Mesenchymal stem cell (in vitro differentiated cells and primary cell): ENCODE results near the gene BRSK2.

Experiments
- DNase-seq: peaks from one replicate; pipeline ENCODE4 v3.0.0-alpha.2; 2013
- H2AFZ ChIP-seq: one replicate; pipeline ENCODE4 v1.6.1; 2013; ENCODE audit warnings: low read depth, mild to moderate bottlenecking, control low read depth, inconsistent platforms, low read length, moderate library complexity
- H2AK5ac ChIP-seq: 2 replicates; pipeline ENCODE4 v1.6.1; 2013; ENCODE audit warnings: low read length, moderate library complexity, mild to moderate bottlenecking, inconsistent platforms; ENCODE audit not compliant: severe bottlenecking
- H2BK120ac ChIP-seq: one replicate; pipeline ENCODE4 v1.6.1; 2013; ENCODE audit warnings: low read depth, mild to moderate bottlenecking, inconsistent platforms, low read length, moderate library complexity
- H2BK12ac ChIP-seq, 2 experiments: one replicate each; pipeline ENCODE4 v1.6.1; 2013; ENCODE audit warnings: inconsistent platforms in 2 of 2, low read length in 2 of 2, mild to moderate bottlenecking in 2 of 2, moderate library complexity in 2 of 2, control low read depth in 1 of 2
- H2BK15ac ChIP-seq: one replicate; pipeline ENCODE4 v1.6.1; 2013; ENCODE audit warnings: mild to moderate bottlenecking, low read depth, inconsistent platforms; ENCODE audit not compliant: poor library complexity, severe bottlenecking
- H2BK5ac ChIP-seq: 2 replicates; pipeline ENCODE4 v1.6.1; 2013; ENCODE audit warnings: low read depth, mild to moderate bottlenecking, low read length, control low read depth, inconsistent platforms; ENCODE audit not compliant: poor library complexity, severe bottlenecking
- H3K14ac ChIP-seq, 2 experiments: one replicate each; pipeline ENCODE4 v1.6.1; 2013; ENCODE audit warnings: inconsistent platforms in 2 of 2, low read length in 2 of 2, control low read depth in 1 of 2, mild to moderate bottlenecking in 1 of 2, moderate library complexity in 1 of 2
- H3K18ac ChIP-seq, 2 experiments: one replicate each; pipeline ENCODE4 v1.6.1; 2013; ENCODE audit warnings: inconsistent platforms in 2 of 2, low read length in 2 of 2, control low read depth in 1 of 2, low read depth in 1 of 2, mild to moderate bottlenecking in 1 of 2
- H3K23ac ChIP-seq, 2 experiments: one replicate each; pipeline ENCODE4 v1.6.1; 2013; ENCODE audit warnings: inconsistent platforms in 2 of 2, low read length in 2 of 2, mild to moderate bottlenecking in 2 of 2, moderate library complexity in 2 of 2, control low read depth in 1 of 2
- H3K27ac ChIP-seq: 2 replicates; pipeline ENCODE4 v1.5.1; 2013; ENCODE audit warnings: mild to moderate bottlenecking, moderate library complexity, low read length, control low read depth, inconsistent platforms; ENCODE audit not compliant: poor library complexity, severe bottlenecking
- H3K27me3 ChIP-seq, 2 experiments: 2 replicates each; pipeline versions ENCODE4 v1.6.1 to v1.7.0; 2013; ENCODE audit warnings: low read length in 2 of 2, mild to moderate bottlenecking in 2 of 2, moderate library complexity in 2 of 2, control low read depth in 1 of 2, inconsistent platforms in 1 of 2; ENCODE audit not compliant: control insufficient read depth in 1 of 2, insufficient read depth in 1 of 2
- H3K36me3 ChIP-seq, 2 experiments: 2 replicates each; pipeline versions ENCODE4 v1.6.1 to v1.7.0; 2013; ENCODE audit warnings: low read length in 2 of 2, control low read depth in 1 of 2, inconsistent platforms in 1 of 2, low read depth in 1 of 2, mild to moderate bottlenecking in 1 of 2; ENCODE audit not compliant: insufficient read depth in 2 of 2, control insufficient read depth in 1 of 2
- H3K4ac ChIP-seq, 2 experiments: one replicate each; pipeline ENCODE4 v1.6.1; 2013; ENCODE audit warnings: inconsistent platforms in 2 of 2, low read length in 2 of 2, mild to moderate bottlenecking in 2 of 2, moderate library complexity in 2 of 2, control low read depth in 1 of 2, low read depth in 1 of 2
- H3K4me1 ChIP-seq: 2 replicates; pipeline ENCODE4 v1.6.1; 2013; ENCODE audit warnings: low read depth, low read length, control low read depth; ENCODE audit not compliant: control insufficient read depth, insufficient read depth
- H3K4me2 ChIP-seq: 2 replicates; pipeline ENCODE4 v1.6.1; 2013; ENCODE audit warnings: low read length, mild to moderate bottlenecking, inconsistent platforms; ENCODE audit not compliant: poor library complexity, severe bottlenecking
- H3K4me3 ChIP-seq, 2 experiments: 2 replicates each; pipeline versions ENCODE4 v1.5.1 to v1.7.0; 2013; ENCODE audit warnings: low read length in 2 of 2, mild to moderate bottlenecking in 2 of 2, control low read depth in 1 of 2, low read depth in 1 of 2; ENCODE audit not compliant: insufficient read depth in 1 of 2
- H3K79me1 ChIP-seq: replicated peaks from 2 replicates; pipeline ENCODE4 v1.6.1; 2013; ENCODE audit warnings: mild to moderate bottlenecking, control low read depth, low read length, inconsistent platforms; ENCODE audit not compliant: poor library complexity, severe bottlenecking
- H3K9ac ChIP-seq: 2 replicates; pipeline ENCODE4 v1.7.0; 2013; ENCODE audit warnings: mild to moderate bottlenecking, low read length, moderate library complexity
- H3K9me3 ChIP-seq: 2 replicates; pipeline ENCODE4 v1.7.0; 2013; ENCODE audit warnings: mild to moderate bottlenecking, low read length; ENCODE audit not compliant: control insufficient read depth
- H4K8ac ChIP-seq: one replicate; pipeline ENCODE4 v1.6.1; 2013; ENCODE audit warnings: inconsistent platforms, mild to moderate bottlenecking, low read length, moderate library complexity
- H4K91ac ChIP-seq: one replicate; pipeline ENCODE4 v1.6.1; 2013; ENCODE audit warnings: mild to moderate bottlenecking, low read length, inconsistent platforms
- WGBS: methylation state at CpG from one replicate; pipeline ENCODE4 v1.1.7; 2013; ENCODE audit warnings: mixed read lengths; 5-methylcytosine and 5-hydroxymethylcytosine counted together

BRSK2 gene

GRCh38 chr11:1461826-1462697 lies 72.3 kb downstream of the BRSK2 start:
- WGBS: 95% methylated on average over 40 of the region's 46 CpGs
- H3K4me3 ChIP-seq: no peak overlapping the region
- peaks cover 0 to 3% of the 10 kb centered on the region in 2 experiments for H3K27me3 ChIP-seq
- H3K36me3 ChIP-seq: peaks cover 0 to 12% of the 10 kb centered on the region in 2 experiments
- no peak overlapping the region for H3K27ac ChIP-seq
- no peak overlapping the region for H4K91ac ChIP-seq
- DNase-seq: no peak
- no peak overlapping the region for H4K8ac ChIP-seq
- H3K9ac ChIP-seq: no peak overlapping the region
- no peaks in the 10 kb centered on the region for H3K79me1 ChIP-seq
- H2BK5ac ChIP-seq: no peak overlapping the region
- no peak overlapping the region for H3K4ac ChIP-seq
- no peak overlapping the region for H3K23ac ChIP-seq
- no peak overlapping the region for H2BK15ac ChIP-seq
- no peak overlapping the region for H2AFZ ChIP-seq
- no peak overlapping the region for H3K14ac ChIP-seq
- no peak overlapping the region for H2BK12ac ChIP-seq
- no peaks in the 10 kb centered on the region for H3K9me3 ChIP-seq
- H2BK120ac ChIP-seq: no peak overlapping the region
- no peak overlapping the region for H2AK5ac ChIP-seq
- no peak overlapping the region for H3K18ac ChIP-seq
- peaks cover 4% of the 10 kb centered on the region for H3K4me1 ChIP-seq
- no peak overlapping the region for H3K4me2 ChIP-seq

GRCh38 chr11:1462698-1462975 lies 72.9 kb downstream of the BRSK2 start:
- Histone ChIP-seq H3K27ac (no peak overlapping the region), H3K18ac (no peak overlapping the region), H3K9me3 (no peaks in the 10 kb centered on the region), H3K9ac (no peak overlapping the region), H3K4me2 (no peak overlapping the region), H3K4me1 (peaks cover 4% of the 10 kb centered on the region), H3K36me3 (peaks cover 0 to 12% of the 10 kb centered on the region in 2 experiments), H4K91ac (no peak overlapping the region), H3K14ac (no peak overlapping the region), H2BK5ac (no peak overlapping the region), H2AK5ac (no peak overlapping the region), H3K4ac (no peak overlapping the region), H4K8ac (no peak overlapping the region), H2BK12ac (no peak overlapping the region), H3K79me1 (no peaks in the 10 kb centered on the region), H3K4me3 (no peak overlapping the region), H2BK15ac (no peak overlapping the region), H3K23ac (no peak overlapping the region), H2BK120ac (no peak overlapping the region), H2AFZ (no peak overlapping the region), H3K27me3 (peaks cover 0 to 3% of the 10 kb centered on the region in 2 experiments)
- no peak for DNase-seq
- 94% methylated on average over 13 of the region's 13 CpGs for WGBS

- Histone ChIP-seq H3K4me2 (no peak overlapping the region), H2AK5ac (no peak overlapping the region), H2AFZ (no peak overlapping the region), H3K4ac (no peak overlapping the region), H2BK15ac (no peak overlapping the region), H2BK120ac (no peak overlapping the region), H3K36me3 (peaks cover 0 to 14% of the 10 kb centered on the region in 2 experiments), H3K27ac (no peak overlapping the region), H2BK5ac (no peak overlapping the region), H3K23ac (no peak overlapping the region), H3K4me1 (peaks cover 5% of the 10 kb centered on the region), H3K18ac (no peak overlapping the region), H3K79me1 (no peaks in the 10 kb centered on the region), H2BK12ac (no peak overlapping the region), H4K91ac (no peak overlapping the region), H3K9me3 (no peaks in the 10 kb centered on the region), H3K4me3 (no peak overlapping the region), H4K8ac (no peak overlapping the region), H3K9ac (no peak overlapping the region), H3K27me3 (no peaks in the 10 kb centered on the region), H3K14ac (no peak overlapping the region)
- no peak for DNase-seq
- 97% methylated on average over 16 of the region's 16 CpGs for WGBS
Measured at GRCh38 chr11:1463056-1463455, 73.3 kb downstream of the BRSK2 start.

GRCh38 chr11:1466784-1467183 lies 77.0 kb downstream of the BRSK2 start:
- Histone ChIP-seq H3K9me3 (no peaks in the 10 kb centered on the region), H3K14ac (no peak overlapping the region), H3K36me3 (peaks cover 12 to 51% of the 10 kb centered on the region in 2 experiments), H2AK5ac (no peak overlapping the region), H3K27ac (no peak overlapping the region), H2AFZ (no peak overlapping the region), H2BK5ac (no peak overlapping the region), H2BK120ac (no peak overlapping the region), H3K4ac (no peak overlapping the region), H3K9ac (no peak overlapping the region), H3K18ac (no peak overlapping the region), H4K91ac (no peak overlapping the region), H2BK15ac (no peak overlapping the region), H3K4me2 (no peak overlapping the region), H3K23ac (no peak overlapping the region), H3K4me3 (no peak overlapping the region), H2BK12ac (no peak overlapping the region), H4K8ac (no peak overlapping the region), H3K27me3 (no peaks in the 10 kb centered on the region), H3K79me1 (no peaks in the 10 kb centered on the region), H3K4me1 (peaks cover 2% of the 10 kb centered on the region)
- WGBS: 91% methylated on average over 16 of the region's 16 CpGs
- DNase-seq: no peak
